Activated T-helper 1 cell treated with Interleukin-2 at 50 U/mL for 16 hours (primary cell): ENCODE measurements around the gene NR3C2.
"Not testable (repeated sequence)": the region's sequence is repeated elsewhere in the genome, so short reads cannot be mapped to it uniquely, and the experiment has no call there.

Source experiments
- DNase-seq: peaks from one replicate; pipeline ENCODE4 v3.0.0-alpha.2; 2020; ENCODE audit warnings: low read depth

NR3C2 gene

DNA sequence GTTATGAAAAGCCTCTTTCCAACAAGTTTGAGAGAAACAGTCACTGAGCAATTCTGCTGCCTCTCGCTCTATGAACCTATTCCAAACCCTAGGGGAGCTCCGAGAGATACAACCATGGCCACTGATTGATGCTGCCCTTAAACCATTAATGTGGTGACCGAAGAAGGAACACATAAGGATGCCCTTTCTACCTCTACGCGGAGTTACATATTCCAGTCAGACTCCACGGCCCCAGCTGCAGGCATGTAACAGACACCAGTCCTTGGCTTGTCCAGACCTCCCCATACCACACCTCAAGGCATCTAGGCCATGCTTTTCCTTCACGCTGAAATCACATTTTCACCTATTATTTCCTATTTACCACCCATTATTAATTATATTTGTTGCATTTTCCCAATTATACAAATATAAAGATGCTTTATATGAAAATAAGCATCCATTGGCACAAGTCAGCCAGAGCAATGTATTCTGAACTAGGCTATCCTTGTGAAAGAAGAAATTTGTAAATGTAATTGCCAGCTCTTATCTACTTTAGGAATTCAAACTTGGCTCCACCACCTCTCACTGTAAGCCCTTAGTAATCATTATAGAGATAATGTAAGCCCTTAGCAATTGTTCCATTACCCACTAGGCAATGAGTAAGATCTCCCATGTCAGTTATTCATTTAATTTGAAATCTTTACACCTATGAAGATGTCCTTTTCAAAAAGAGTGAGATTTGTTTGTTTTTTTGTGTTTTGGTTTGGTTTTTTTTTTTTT is 338.4 kb downstream of the NR3C2 start:
- no peak for DNase-seq

DNA sequence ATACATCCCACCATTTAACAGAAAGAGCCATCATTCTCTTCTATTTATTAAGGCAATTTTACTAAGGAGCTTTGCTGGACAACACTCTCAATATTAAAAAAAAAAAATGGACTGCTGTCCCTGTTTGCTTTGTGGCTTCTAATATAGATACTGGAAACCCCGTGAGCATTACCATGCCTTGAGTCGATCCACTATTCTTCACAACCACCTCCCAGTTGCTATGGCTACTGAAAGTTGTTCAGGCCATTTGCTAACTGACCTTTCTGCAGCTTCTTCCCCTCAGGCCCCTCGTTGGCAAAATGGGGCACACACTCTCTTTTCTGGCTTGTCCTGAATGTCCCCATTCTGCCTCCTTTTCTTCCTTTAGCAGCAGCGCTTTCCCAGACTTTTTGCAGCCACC is 340.4 kb downstream of the NR3C2 start:
- DNase-seq = no peak

DNA sequence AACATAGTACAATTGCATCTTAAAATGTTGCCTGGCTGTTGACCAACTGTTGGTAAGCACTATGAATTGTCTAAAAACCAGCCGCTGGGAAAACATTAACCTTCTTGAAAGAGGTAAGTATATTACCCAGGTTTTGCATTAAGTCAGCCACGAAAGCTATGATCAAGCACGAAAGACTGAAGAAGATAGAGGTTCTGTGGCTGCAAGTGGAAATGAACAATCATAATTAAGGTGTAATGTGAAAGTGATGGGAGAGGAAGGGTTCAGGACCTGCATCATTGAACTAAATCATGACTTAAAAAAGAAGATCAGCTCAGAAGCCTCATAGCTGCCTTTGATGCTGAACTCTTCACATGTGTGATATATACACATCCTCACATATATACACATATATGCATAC is 341.0 kb downstream of the NR3C2 start:
- DNase-seq = no peak

DNA sequence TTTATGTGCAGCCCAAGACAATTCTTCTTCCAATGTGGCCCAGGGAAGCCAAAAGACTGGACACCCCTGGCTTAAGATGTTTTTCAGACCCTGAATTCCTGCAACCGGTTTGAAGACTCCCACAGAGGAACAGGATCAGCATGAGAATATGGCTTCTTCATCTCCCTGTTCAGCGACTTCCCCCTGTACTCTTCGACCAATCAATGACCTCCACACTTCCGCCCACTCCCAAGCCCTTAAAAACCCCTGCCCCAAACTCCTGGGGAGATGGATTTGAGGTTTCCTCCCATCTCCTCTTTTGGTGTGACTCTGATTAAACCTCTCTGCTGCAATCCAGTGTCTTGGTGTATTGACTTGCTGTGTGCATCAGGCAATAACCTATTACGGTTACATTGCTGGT is 344.4 kb downstream of the NR3C2 start:
- no peak for DNase-seq

DNA sequence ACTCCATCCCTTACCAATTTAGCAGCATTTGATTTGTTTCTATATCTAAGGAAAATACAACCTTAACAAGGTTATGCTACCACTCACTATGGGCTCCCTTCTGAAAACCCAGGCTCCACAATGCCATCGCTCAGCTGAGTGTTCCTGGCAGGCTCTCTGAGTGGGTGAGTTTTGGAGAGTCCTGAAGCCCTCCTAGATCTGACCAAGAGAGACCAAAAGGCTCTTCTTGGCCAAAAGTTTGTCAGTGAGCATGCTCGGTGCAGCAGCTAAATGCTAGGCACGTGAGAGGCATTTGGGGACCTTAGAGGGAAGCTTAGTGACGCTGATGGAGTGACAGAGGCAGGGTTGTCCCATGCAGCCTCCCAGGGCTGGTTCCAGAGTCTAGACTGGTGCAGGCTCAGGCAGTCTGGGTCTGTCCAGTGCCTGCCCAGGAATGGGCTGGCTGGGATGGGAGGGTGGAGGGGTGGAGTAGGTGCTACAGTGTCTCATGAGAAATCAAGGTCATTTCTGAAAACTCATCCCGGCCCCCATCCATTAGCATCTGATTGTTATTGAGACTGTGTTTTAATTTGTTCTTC is 346.8 kb downstream of the NR3C2 start:
- no peak for DNase-seq

DNA sequence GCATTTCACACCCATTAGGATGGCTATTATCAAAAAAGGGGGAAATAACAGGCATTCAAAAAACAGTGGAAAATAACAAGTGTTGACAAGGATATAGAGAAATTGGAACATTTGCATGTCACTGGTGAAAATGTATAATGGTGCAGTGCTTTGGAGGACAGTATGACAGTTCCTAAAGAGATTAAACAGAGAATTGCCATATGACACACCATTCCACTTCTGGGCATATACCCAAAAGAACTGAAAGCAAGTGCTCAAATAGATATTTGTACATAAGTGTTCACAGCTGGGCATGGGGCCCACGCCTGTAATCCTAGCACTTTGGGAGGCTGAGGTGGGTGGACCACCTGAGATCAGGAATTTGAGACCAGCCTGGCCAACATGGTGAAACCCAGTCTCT is 348.1 kb downstream of the NR3C2 start:
- DNase-seq = no peak

DNA sequence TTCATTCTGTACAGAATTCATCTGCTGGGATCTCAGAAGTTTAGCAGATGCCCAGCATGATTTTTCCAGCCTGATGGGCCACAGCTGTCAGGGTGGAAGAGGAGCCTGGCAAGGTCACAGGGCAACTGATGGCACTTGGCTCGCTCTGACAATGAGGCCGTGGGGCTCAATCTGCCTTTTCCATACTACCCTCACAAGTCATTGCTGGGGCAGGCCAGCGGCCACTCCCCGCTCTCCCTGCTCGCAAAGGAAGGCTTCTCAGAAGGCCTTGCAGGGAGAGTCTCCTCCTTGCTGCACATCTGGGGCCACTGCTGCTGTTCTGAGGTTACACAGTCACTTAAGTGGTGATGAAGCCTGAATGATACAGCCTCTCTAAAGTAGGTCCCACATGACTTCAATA is 349.1 kb downstream of the NR3C2 start:
- DNase-seq = no peak

DNA sequence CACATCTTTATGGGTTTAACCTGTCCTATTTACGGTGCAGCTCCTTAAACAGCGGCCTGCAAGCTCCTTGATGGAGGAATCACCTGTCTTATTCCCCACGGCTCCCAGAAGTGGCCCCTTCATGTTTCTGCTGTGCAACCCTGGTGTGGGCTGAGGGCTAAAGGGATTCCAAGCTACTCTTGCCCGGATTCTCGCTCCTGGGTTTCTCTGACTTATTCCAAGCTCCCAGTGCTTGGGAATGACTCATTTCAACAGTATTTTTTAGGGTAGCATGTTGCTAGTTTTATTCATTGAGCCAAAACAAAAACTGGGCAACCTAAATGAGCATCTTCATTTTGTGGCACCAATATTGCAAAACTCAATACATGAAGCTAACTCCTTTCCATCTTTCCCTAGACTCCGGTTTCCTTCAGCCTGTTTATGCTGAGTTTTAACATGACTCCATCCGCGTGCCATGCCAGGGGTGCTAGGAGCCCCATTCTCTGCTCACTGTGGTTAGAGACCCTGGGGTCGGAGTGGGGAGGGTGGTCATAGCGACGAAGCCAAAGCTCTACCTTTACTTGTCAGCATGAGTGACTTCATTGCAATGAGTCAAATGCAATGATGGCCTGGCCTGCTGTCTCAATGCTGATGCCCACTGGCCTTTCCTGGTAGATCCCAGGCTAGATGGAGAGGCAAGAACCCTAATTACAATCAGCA is 349.7 kb downstream of the NR3C2 start:
- no peak for DNase-seq

DNA sequence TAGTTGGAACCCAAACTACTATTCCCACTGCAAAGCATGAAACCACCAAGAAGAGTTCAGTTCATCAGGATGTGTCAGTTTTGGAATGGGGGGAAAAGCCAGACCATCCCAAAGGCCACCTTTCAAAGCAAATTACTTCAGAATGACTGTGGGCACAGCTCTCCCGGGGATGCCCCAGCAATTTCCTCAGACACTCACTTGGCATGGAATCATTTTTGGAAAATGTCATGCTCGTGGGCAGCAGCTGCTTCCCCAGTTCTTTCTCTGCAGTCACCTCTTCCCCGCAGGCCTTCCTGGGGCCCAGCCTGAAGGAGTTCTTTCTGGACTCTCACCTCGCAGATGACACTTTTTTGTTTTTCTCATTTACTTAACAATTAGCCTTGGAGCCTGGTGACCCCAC is 350.3 kb downstream of the NR3C2 start:
- DNase-seq = no peak

DNA sequence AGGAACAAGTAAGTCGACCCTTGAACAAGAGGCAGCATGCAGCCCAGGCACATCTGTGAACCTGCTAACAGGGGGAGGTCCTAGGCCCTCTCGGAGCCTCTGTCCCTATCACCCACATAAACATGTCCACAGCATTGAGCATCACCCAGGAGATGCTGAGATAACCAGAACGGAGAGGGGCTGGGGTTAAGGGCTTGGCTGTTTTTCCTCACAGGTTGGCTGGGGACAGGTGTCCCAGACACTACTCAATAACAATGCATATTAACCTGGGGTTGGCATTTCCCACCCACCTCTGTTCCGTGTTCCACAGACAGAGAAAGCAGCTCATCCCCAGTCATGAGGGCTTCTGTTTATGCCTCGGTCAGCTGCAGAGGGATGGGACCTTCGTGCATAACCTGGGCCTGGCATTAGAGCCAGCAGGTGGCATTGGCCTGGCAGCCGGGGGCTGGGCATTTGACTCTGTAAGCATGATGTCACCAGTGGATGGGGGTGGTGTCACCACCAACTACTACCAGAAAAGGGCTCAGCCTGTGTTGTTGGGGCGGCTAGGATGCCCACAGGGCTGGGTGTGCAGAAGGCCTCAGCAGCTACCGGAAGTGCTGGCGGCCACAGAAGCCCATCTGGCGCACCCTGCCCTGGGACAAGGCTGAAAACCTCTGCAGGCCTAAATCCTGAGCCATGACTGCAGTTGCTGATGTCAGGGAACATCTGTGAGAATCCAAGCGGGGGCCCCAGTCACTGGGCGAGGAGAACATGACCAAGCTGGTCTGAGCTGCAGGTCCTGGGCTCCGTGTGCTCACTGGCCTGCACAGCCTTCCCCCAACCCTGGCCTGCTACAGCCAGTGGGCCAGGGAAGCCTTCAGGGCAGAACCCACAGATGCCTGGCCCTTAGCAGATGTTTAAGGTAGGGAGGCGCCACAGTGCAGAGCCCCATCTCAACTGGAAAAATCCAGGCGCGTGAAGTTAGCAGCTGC is 351.4 kb downstream of the NR3C2 start:
- DNase-seq = no peak

DNA sequence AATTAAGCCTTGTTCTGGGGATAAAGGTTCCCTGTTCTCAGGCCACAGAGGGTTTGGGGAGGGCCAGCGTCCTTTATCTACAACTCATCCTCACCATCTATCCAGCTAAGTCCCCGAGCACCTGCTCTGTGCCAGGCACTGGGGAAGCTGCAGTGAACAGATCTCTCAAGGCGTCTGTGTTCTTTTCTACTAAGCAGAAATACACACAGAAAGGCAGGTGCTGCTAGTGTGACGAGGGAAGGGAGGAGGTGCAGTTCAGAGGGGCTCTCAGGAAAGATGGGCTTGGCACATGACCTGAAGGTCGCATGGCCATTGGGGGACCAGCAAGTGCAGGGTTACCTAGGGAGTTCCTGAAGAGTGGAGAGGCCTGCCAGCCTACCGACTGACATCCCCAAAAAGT is 352.2 kb downstream of the NR3C2 start:
- no peak for DNase-seq

DNA sequence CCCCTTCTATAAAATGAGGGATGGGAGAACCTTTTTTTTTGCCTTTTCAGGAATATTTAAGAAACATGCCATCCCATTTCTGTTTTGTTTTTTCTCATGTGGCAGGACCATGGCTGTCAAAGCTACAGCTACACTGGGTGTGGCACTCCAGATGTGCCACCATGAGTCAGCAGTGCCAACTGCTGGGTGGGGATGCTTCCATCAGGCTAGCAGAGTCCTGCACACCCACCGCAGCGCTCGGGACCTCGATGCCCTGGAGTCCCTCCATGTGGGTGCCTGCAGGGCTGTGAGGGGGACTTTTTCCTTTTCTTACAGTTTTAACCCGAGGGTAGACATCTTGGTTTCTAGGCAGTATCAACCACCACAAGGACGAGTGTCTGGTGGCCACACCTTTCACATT is 352.6 kb downstream of the NR3C2 start:
- DNase-seq = no peak

DNA sequence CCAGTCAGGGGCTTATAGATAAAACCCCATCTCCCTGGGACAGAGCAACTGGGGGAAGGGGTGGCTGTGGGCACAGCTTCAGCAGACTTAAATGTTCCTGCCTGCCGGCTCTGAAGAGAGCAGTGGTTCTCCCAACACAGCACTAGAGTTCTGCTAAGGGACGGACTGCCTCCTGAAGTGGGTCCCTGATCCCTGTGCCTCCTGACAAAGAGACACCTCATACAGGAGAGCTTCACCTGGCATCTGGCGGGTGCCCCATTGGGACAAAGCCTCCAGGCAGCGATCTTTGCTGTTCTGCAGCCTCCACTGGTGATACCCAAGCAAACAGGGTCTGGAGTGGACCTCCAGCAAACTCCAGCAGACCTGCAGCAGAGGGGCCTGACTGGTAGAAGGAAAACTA is 359.1 kb downstream of the NR3C2 start:
- DNase-seq = not testable (repeated sequence)

DNA sequence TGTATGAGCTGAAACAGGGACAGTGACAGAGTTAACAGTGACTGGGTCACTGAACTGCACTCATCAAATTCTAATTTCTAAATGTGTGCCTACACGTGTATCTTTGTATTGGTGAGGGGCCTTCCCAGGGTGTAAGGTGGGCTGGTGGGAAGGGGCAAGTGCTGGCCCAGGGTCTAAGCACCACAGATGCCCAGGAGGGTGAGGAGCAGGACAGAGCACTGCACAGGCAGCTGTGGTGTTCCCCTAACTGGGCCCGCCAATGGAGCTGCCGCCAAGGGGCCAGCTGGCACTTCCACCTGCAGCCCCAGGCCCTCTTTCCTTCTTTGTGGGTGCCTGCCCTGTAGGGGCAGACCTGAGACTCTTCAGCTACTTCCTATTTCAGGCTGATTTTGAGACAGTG is 360.5 kb downstream of the NR3C2 start:
- no peak for DNase-seq

DNA sequence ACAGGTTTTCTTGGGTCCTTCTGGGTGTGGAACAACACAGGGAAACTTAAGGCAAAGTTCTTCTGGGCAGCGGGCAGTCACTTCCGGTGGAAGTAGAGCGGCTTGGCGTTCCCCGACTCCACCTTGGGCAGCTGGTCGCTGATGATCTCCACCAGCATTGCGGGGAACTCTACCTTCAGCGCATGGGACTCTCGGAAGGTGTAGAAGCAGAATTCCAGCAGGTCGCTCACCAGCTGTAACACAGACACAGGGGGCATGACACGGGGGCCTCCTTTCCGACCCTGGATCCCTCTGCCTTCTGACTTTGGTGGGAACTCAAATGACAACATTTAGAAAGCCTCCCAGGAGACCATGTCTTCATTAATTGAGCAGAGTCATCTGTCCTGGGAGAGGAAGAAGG is 360.9 kb downstream of the NR3C2 start:
- no peak for DNase-seq

DNA sequence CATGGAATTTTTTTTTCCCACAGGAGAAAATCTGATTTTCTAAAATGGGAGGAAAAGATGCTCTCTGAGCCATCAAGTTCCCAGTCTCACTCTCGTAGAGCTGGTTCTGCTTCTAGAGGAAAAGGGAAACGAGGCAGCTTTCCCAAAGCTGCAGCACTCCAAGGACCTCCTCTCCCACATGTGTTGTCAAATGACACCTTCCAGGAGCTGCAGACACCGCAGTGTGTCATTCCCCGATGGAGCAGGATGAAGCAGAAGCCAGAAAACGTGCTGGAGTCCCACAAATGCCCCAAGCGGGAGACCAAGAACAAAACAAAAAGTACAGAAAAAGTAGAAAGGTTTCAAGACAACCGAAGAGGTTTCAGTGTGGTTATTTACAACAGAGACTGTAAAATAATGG is 362.3 kb downstream of the NR3C2 start:
- DNase-seq = no peak

DNA sequence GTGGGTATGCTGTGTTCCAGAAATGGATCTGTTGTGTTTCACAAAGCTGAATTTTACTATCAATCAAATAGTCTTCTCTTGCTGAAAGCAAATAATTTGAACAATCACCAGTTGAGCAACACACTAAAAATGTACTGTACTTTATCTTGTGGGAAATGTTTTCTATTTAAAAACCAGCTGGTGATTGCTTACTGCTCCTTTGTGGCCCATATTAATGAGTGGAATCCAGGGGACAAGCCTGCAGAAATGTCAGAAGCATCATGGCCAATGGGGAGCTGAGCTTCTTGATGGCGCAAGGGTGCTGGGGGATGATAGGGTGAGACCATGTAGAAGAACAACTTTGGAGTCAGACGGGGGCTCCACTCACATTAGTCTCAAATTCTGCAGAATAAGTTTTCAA is 364.2 kb downstream of the NR3C2 start:
- DNase-seq = no peak

DNA sequence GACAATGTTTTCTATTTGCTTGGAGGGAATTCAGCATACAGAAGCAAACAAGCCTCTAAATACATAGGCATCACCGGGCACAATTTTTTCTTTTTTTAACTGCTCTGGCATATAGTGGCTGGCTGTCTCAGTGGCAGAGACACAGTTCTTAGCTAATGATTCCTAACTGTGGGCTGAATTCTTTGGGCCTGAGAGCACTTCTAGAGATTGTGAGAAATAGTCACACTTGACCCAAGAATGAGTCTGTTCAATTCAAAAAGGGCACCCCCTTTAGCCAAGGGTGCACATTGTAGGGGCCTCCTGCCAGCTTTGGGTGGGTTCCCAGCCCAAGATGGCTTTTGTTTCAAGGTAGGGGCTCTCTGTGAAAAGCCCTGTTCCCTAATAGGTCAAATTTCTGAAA is 364.6 kb downstream of the NR3C2 start:
- DNase-seq = no peak

DNA sequence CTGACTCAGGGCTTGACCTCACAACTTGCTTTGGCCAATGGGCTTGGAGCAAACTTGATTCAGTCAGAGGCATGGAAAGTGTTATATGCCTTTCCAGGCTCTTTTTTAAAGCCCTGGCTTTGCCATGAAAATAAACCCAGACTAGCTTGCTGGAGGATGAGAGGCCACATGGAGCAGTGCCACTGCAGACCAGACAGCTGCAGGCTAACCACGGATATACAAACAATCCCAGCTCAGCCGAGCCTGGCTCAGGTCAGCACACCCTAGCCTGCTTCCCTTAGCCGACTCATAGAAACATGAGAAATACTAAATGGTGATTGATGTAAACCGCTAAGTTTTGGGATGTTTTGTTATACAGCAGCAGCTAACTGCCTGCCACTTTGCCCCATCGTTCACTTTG is 365.2 kb downstream of the NR3C2 start:
- no peak for DNase-seq

DNA sequence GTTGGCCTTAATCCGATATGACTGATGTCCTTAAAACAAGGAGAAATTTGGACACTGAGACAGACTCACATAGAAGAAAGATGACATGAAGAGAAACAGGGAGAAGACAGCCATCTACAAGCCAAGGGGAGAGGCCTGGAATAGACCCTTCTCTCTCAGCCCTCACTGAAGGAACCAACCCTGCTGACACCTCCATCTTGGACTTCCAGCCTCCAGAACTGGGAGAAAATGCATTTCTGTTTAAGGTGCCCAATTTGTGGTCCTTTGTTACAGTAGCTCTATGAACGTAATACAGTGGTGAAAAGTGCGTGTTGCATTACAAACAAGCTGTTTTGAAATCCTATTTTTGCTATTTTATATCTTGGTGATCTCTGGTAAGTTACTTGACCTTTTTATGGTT is 366.8 kb downstream of the NR3C2 start:
- no peak for DNase-seq

DNA sequence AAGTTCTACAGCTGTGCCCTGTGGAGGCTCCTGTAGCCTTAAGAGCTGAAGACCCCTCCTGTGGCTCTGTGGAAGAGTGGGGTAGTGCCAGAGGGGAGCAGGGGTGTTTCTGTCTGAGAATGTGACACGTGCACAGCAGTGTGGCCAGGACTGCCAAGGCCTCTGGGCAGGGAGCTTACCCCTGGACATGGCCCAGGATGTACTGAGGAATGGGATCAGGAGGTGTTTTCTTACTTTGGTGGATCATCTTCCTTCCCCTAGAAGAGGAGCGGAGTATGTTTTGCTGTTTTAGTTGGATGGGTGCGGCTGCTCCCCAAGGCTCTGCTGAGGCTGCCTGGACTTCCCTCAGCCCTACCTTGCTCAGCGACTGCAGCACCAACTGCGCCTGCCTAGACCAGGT is 367.8 kb downstream of the NR3C2 start:
- DNase-seq = no peak

DNA sequence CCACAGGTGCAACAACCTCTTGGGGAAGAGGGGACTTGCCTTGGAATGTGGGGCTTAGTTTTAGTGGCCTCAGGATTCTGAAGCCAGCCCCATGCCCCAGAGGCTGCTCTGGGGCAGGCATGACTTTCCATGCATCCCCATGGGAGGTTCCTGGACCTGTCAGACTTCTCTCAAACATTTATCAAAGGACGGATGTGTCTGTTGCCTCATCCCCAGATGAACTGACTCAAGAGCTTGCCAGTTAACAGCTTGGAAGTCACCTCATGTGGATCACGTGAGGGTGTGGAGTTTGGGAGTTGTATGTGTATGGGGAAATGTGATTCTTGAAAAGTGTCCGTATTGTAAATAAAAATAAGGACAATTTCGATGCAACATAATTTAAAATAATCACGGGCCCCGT is 368.9 kb downstream of the NR3C2 start:
- DNase-seq = no peak
